ENCODE measurements around the gene SFSWAP.

GRCh38 chr12:131818821-131819585 is 108.1 kb downstream of the SFSWAP start:
- no peak for TF ChIP-seq CTCF (IDR thresholded peaks at IDR 0.05)
- no peak for TF ChIP-seq EP300 (IDR thresholded peaks at IDR 0.05)

All from sigmoid colon (tissue), 4 donors.